HG02763 (cell line): ENCODE data around the gene BAHCC1.

Experiments
- ATAC-seq: cut with Tn5 transposase; IDR thresholded peaks from one replicate; pipeline ENCODE4 v1.9.1; 2021; ENCODE audit warnings: mild to moderate bottlenecking, moderate library complexity; ENCODE audit not compliant: unreplicated experiment

The BAHCC1 gene

GRCh38 chr17:81459224-81459623 is 64.0 kb downstream of the BAHCC1 start:
- ATAC-seq: no peak

- no peak for ATAC-seq
Observed at GRCh38 chr17:81459864-81460263, 64.6 kb downstream of the BAHCC1 start.

GRCh38 chr17:81460856-81461460 is 65.7 kb downstream of the BAHCC1 start:
- ATAC-seq: no peak

GRCh38 chr17:81461607-81462500 is 66.6 kb downstream of the BAHCC1 start:
- ATAC-seq: no peak

GRCh38 chr17:81462506-81463125 is 67.4 kb downstream of the BAHCC1 start:
- no peak for ATAC-seq

- ATAC-seq: no peak
Observed at GRCh38 chr17:81463506-81463905, 68.2 kb downstream of the BAHCC1 start.

GRCh38 chr17:81464586-81464985 is 69.3 kb downstream of the BAHCC1 start:
- ATAC-seq: no peak

- ATAC-seq: no peak
Observed at GRCh38 chr17:81465910-81466309, 70.7 kb downstream of the BAHCC1 start.

- no peak for ATAC-seq
Observed at GRCh38 chr17:81466564-81467472, 71.6 kb downstream of the BAHCC1 start.

- no peak for ATAC-seq
Observed at GRCh38 chr17:81468111-81468769, 73.0 kb downstream of the BAHCC1 start.

- ATAC-seq: no peak
Observed at GRCh38 chr17:81468770-81469121, 73.5 kb downstream of the BAHCC1 start.

GRCh38 chr17:81469266-81469665 is 74.0 kb downstream of the BAHCC1 start:
- no peak for ATAC-seq

- ATAC-seq: no peak
Observed at GRCh38 chr17:81470270-81470943, 75.2 kb downstream of the BAHCC1 start.

- no peak for ATAC-seq
Observed at GRCh38 chr17:81470944-81471817, 75.9 kb downstream of the BAHCC1 start.

- no peak for ATAC-seq
Observed at GRCh38 chr17:81471818-81472456, 76.7 kb downstream of the BAHCC1 start.

GRCh38 chr17:81473019-81473418 is 77.8 kb downstream of the BAHCC1 start:
- ATAC-seq: no peak

GRCh38 chr17:81474958-81475357 is 79.7 kb downstream of the BAHCC1 start:
- no peak for ATAC-seq

- no peak for ATAC-seq
Observed at GRCh38 chr17:81476097-81476496, 80.8 kb downstream of the BAHCC1 start.
